MM.1S (cell line): ENCODE results near the gene TES.

ENCODE experiments used
- DNase-seq: peaks from one replicate; pipeline ENCODE4 v3.0.0-alpha.2; 2015
- H2AFZ ChIP-seq: fragments of 300-600 bp; sonication (generic); 2 replicates; pipeline ENCODE4 v1.6.0; 2016; ENCODE audit warnings: antibody characterized with exemption, low read length
- H3F3A ChIP-seq: fragments of 300-600 bp; sonication (generic); 2 replicates; pipeline ENCODE4 v1.6.1; 2016; ENCODE audit warnings: mild to moderate bottlenecking, antibody characterized with exemption, low read length, moderate library complexity, mixed read lengths; ENCODE audit not compliant: insufficient read depth
- H3K27ac ChIP-seq: fragments of 300-600 bp; sonication (generic); 2 replicates; pipeline ENCODE4 v1.5.1; 2016; ENCODE audit warnings: mild to moderate bottlenecking, low read length
- H3K27me3 ChIP-seq: fragments of 300-600 bp; sonication (generic); replicated peaks from 2 replicates; pipeline ENCODE4 v1.6.0; 2016; ENCODE audit warnings: low read length; ENCODE audit not compliant: insufficient read depth
- H3K36me3 ChIP-seq: fragments of 300-600 bp; sonication (generic); replicated peaks from 2 replicates; pipeline ENCODE4 v1.6.1; 2016; ENCODE audit warnings: mild to moderate bottlenecking, low read length, mixed read lengths; ENCODE audit not compliant: insufficient read depth
- H3K4me1 ChIP-seq: fragments of 300-600 bp; sonication (generic); 2 replicates; pipeline ENCODE4 v1.6.1; 2016; ENCODE audit warnings: low read length, mixed read lengths
- H3K4me2 ChIP-seq: fragments of 300-600 bp; sonication (generic); 2 replicates; pipeline ENCODE4 v1.6.0; 2016; ENCODE audit warnings: low read depth, low read length
- H3K4me3 ChIP-seq: fragments of 300-600 bp; sonication (generic); 2 replicates; pipeline ENCODE4 v1.5.1; 2016; ENCODE audit warnings: low read length, mixed read lengths
- H3K79me2 ChIP-seq: fragments of 300-600 bp; sonication (generic); 2 replicates; pipeline ENCODE4 v1.6.1; 2016; ENCODE audit warnings: mixed run types, low read length, mixed read lengths
- H3K9ac ChIP-seq: fragments of 300-600 bp; sonication (generic); 2 replicates; pipeline ENCODE4 v1.6.1; 2016; ENCODE audit warnings: low read length, mixed read lengths
- H3K9me2 ChIP-seq: fragments of 300-600 bp; sonication (generic); replicated peaks from 2 replicates; pipeline ENCODE4 v1.6.1; 2016; ENCODE audit warnings: mild to moderate bottlenecking, low read length, mixed read lengths; ENCODE audit not compliant: insufficient read depth
- H3K9me3 ChIP-seq: fragments of 300-600 bp; sonication (generic); replicated peaks from 2 replicates; pipeline ENCODE4 v1.6.1; 2016; ENCODE audit warnings: mild to moderate bottlenecking, low read length, mixed read lengths; ENCODE audit not compliant: insufficient read depth
- H4K20me1 ChIP-seq: fragments of 300-600 bp; sonication (generic); 2 replicates; pipeline ENCODE4 v1.6.1; 2016; ENCODE audit warnings: mild to moderate bottlenecking, low read length, moderate library complexity, mixed read lengths; ENCODE audit not compliant: insufficient read depth
- CTCF ChIP-seq: fragments of 300-600 bp; sonication (generic); IDR thresholded peaks from 2 replicates; pipeline ENCODE4 v1.5.1; 2016; ENCODE audit warnings: antibody characterized with exemption, low read length, mixed read lengths
- EZH2 ChIP-seq: fragments of 300-600 bp; sonication (generic); optimal IDR thresholded peaks from 2 replicates; pipeline ENCODE3; 2017; ENCODE audit warnings: low read depth, mild to moderate bottlenecking, antibody characterized with exemption, low read length, mixed read lengths
- EZH2phosphoT487 ChIP-seq: fragments of 300-600 bp; sonication (generic); IDR thresholded peaks from 2 replicates; pipeline ENCODE4 v1.6.1; 2018; ENCODE audit warnings: antibody characterized with exemption, low read length

The TES gene

GRCh38 chr7:116227678-116228239 lies 17.4 kb downstream of the TES start:
- Histone ChIP-seq H3K9me2 (no peaks in the 10 kb centered on the region), H3F3A (peaks cover 22% of the 10 kb centered on the region), H3K4me1 (peaks cover 66% of the 10 kb centered on the region), H3K27ac (no peak overlapping the region), H3K9ac (no peak overlapping the region), H3K79me2 (peaks cover 97% of the 10 kb centered on the region), H3K4me3 (no peak overlapping the region), H4K20me1 (peaks cover 27% of the 10 kb centered on the region), H3K9me3 (no peaks in the 10 kb centered on the region), H2AFZ (no peak overlapping the region), H3K27me3 (no peaks in the 10 kb centered on the region), H3K36me3 (no peaks in the 10 kb centered on the region), H3K4me2 (no peak overlapping the region)
- TF ChIP-seq EZH2: no peak
- no peak for DNase-seq

GRCh38 chr7:116228241-116228640 lies 17.9 kb downstream of the TES start:
- no peak overlapping the region for H2AFZ ChIP-seq
- peaks cover 23% of the 10 kb centered on the region for H4K20me1 ChIP-seq
- H3K4me3 ChIP-seq: no peak overlapping the region
- peaks cover 22% of the 10 kb centered on the region for H3F3A ChIP-seq
- H3K9ac ChIP-seq: no peak overlapping the region
- H3K4me1 ChIP-seq: peaks cover 67% of the 10 kb centered on the region
- no peak overlapping the region for H3K27ac ChIP-seq
- H3K27me3 ChIP-seq: no peaks in the 10 kb centered on the region
- peak overlapping the region; percentile 7; the same call in 1 of the 2 replicates for H3K4me2 ChIP-seq
- TF ChIP-seq EZH2phosphoT487 (no peak), CTCF (no peak), EZH2 (no peak)
- no peaks in the 10 kb centered on the region for H3K36me3 ChIP-seq
- H3K9me2 ChIP-seq: no peaks in the 10 kb centered on the region
- peaks cover 97% of the 10 kb centered on the region for H3K79me2 ChIP-seq
- DNase-seq: no peak
- no peaks in the 10 kb centered on the region for H3K9me3 ChIP-seq

- Histone ChIP-seq H3K9ac (no peak overlapping the region), H3K27ac (peak overlapping the region; percentile 44; the same call in 1 of the 2 replicates), H2AFZ (no peak overlapping the region), H3F3A (peaks cover 22% of the 10 kb centered on the region), H3K4me3 (0 out of 2 replicates have a peak overlapping the region, but pooled peaks have one; percentile 14), H3K9me2 (no peaks in the 10 kb centered on the region), H3K36me3 (no peaks in the 10 kb centered on the region), H4K20me1 (peaks cover 23% of the 10 kb centered on the region), H3K4me1 (peaks cover 56% of the 10 kb centered on the region), H3K27me3 (no peaks in the 10 kb centered on the region), H3K4me2 (peak overlapping the region; percentile 64), H3K9me3 (no peaks in the 10 kb centered on the region), H3K79me2 (peaks cover 96% of the 10 kb centered on the region)
- DNase-seq: peak; percentile 72
- TF ChIP-seq EZH2phosphoT487 (no peak), CTCF (no peak), EZH2 (no peak)
These were observed 19.0 kb downstream of the TES start for GRCh38 chr7:116229366-116229765.
